HepG2 (cell line): ENCODE results near the gene NR2C1. TPM values are rescaled to one million over a fixed set of nuclear protein-coding genes. Genes with fewer than 3 reads are reported as not detected.

ENCODE experiments used
- AHR ChIP-seq: IDR thresholded peaks from 2 replicates; pipeline ENCODE4 v1.6.1; 2018; ENCODE audit warnings: missing genetic modification reagents, missing compliant biosample characterization
- ATAD3A ChIP-seq: sonication (generic); formaldehyde crosslinking; IDR thresholded peaks from 2 replicates; pipeline ENCODE4 v1.4.0; 2020; ENCODE audit warnings: missing genetic modification reagents
- HDAC1 ChIP-seq: sonication (generic); formaldehyde crosslinking; IDR thresholded peaks from 2 replicates; pipeline ENCODE4 v1.5.1; 2020; ENCODE audit warnings: mild to moderate bottlenecking, missing genetic modification reagents
- JARID2 ChIP-seq: sonication (generic); formaldehyde crosslinking; IDR thresholded peaks from 2 replicates; pipeline ENCODE4 v1.8.1; 2023; ENCODE audit warnings: missing genetic modification reagents, inconsistent platforms; ENCODE audit not compliant: insufficient replicate concordance
- MAX ChIP-seq: IDR thresholded peaks from 2 replicates; pipeline ENCODE4 v1.6.1; 2012; ENCODE audit warnings: inconsistent platforms
- NR2F1 ChIP-seq, 2 experiments: fragments of 450-650 bp in 1 of 2; formaldehyde crosslinking in 1 of 2; IDR thresholded peaks; 2 replicates each; pipeline versions ENCODE4 v1.5.0 to v1.6.1; 2016 to 2020; ENCODE audit warnings: mild to moderate bottlenecking in 1 of 2, missing compliant biosample characterization in 1 of 2, missing genetic modification reagents in 1 of 2, moderate library complexity in 1 of 2
- PHF21A ChIP-seq: sonication (generic); formaldehyde crosslinking; IDR thresholded peaks from 2 replicates; pipeline ENCODE4 v1.5.0; 2020; ENCODE audit warnings: mild to moderate bottlenecking, missing genetic modification reagents
- POLR2AphosphoS5 ChIP-seq: IDR thresholded peaks from 2 replicates; pipeline ENCODE4 v1.6.1; 2012; ENCODE audit warnings: low read depth, low read length
- POLR2G ChIP-seq: fragments of 200-400 bp; formaldehyde crosslinking; IDR thresholded peaks from 2 replicates; pipeline ENCODE4 v1.6.1; 2018; ENCODE audit warnings: mild to moderate bottlenecking, low read depth, low read length, moderate library complexity
- SMARCC2 ChIP-seq: fragments of 450-650 bp; IDR thresholded peaks from 2 replicates; pipeline ENCODE4 v1.6.1; 2017; ENCODE audit warnings: antibody characterized with exemption, mild to moderate bottlenecking
- SP2 ChIP-seq: sonication (generic); formaldehyde crosslinking; IDR thresholded peaks from 2 replicates; pipeline ENCODE4 v1.5.1; 2020; ENCODE audit warnings: mild to moderate bottlenecking, missing genetic modification reagents
- ZKSCAN8 ChIP-seq: IDR thresholded peaks from 2 replicates; pipeline ENCODE4 v1.6.1; 2016; ENCODE audit warnings: borderline replicate concordance, missing genetic modification reagents, missing compliant biosample characterization
- ZMYM3 ChIP-seq: sonication (generic); formaldehyde crosslinking; IDR thresholded peaks from 2 replicates; pipeline ENCODE4 v1.5.1; 2020; ENCODE audit warnings: mild to moderate bottlenecking, missing genetic modification reagents
- ZNF34 ChIP-seq: sonication (generic); formaldehyde crosslinking; IDR thresholded peaks from 2 replicates; pipeline ENCODE4 v1.4.0; 2020; ENCODE audit warnings: mild to moderate bottlenecking, missing genetic modification reagents, borderline replicate concordance
- ZNF383 ChIP-seq: sonication (generic); formaldehyde crosslinking; IDR thresholded peaks from 2 replicates; pipeline ENCODE4 v1.4.0; 2020; ENCODE audit warnings: missing genetic modification reagents, mild to moderate bottlenecking, borderline replicate concordance
- ZNF672 ChIP-seq: sonication (generic); formaldehyde crosslinking; IDR thresholded peaks from 2 replicates; pipeline ENCODE4 v1.8.1; 2022; ENCODE audit warnings: missing genetic modification reagents
- ZNF782 ChIP-seq: sonication (generic); formaldehyde crosslinking; IDR thresholded peaks from 2 replicates; pipeline ENCODE4 v1.4.0; 2020; ENCODE audit warnings: missing genetic modification reagents, mild to moderate bottlenecking, borderline replicate concordance
- polyA plus RNA-seq, 8 experiments: library from polyadenylated mRNA; depleted of rRNA in 3 of 8; stranded (reverse) in 7 of 8; unstranded in 1 of 8; fragments of >200 nt; fragmentation: Illumina TruSeq in 4 of 8; extraction: Trizol in 4 of 8; gene quantifications; 2 replicates each; pipeline versions ENCODE4 v1.2.1 to v1.2.3, GENCODE V29; 2011 to 2016; ENCODE audit warnings: low read depth in 4 of 8, missing spikeins in 1 of 8, mixed read lengths in 1 of 8; ENCODE audit not compliant: insufficient read depth in 1 of 8
- total RNA-seq, 5 experiments: library from RNA; depleted of rRNA; stranded (reverse); fragments of >200 nt; fragmentation: Illumina TruSeq; extraction: Trizol; gene quantifications; 2 replicates each; pipeline ENCODE4 v1.2.3, GENCODE V29; 2016; ENCODE audit warnings: low read depth in 1 of 5
- TF ChIP-seq, protein P1 (sequence below): sonication (generic); formaldehyde crosslinking; conservative IDR thresholded peaks from 2 replicates; pipeline ENCODE4 v1.5.0; 2020; ENCODE audit warnings: missing genetic modification reagents
- TF ChIP-seq, protein P2 (sequence below): sonication (generic); formaldehyde crosslinking; IDR thresholded peaks from 2 replicates; pipeline ENCODE4 v1.4.0; 2020; ENCODE audit warnings: missing genetic modification reagents, borderline replicate concordance
- TF ChIP-seq, protein P3 (sequence below): sonication (generic); formaldehyde crosslinking; IDR thresholded peaks from 2 replicates; pipeline ENCODE4 v1.8.0; 2022; ENCODE audit warnings: missing genetic modification reagents, mild to moderate bottlenecking, borderline replicate concordance
- TF ChIP-seq, protein P4 (sequence below): sonication (generic); formaldehyde crosslinking; IDR thresholded peaks from 2 replicates; pipeline ENCODE4 v1.8.0; 2022; ENCODE audit warnings: missing genetic modification reagents, mild to moderate bottlenecking, inconsistent platforms, borderline replicate concordance

NR2C1 gene
- total and polyA plus RNA-seq, 2 of the 13 experiments (the other 11 are each of a cell fraction or from before 2014, with no cell fraction given), result 38.0 to 70.8 TPM

- TF ChIP-seq, protein P1, sequence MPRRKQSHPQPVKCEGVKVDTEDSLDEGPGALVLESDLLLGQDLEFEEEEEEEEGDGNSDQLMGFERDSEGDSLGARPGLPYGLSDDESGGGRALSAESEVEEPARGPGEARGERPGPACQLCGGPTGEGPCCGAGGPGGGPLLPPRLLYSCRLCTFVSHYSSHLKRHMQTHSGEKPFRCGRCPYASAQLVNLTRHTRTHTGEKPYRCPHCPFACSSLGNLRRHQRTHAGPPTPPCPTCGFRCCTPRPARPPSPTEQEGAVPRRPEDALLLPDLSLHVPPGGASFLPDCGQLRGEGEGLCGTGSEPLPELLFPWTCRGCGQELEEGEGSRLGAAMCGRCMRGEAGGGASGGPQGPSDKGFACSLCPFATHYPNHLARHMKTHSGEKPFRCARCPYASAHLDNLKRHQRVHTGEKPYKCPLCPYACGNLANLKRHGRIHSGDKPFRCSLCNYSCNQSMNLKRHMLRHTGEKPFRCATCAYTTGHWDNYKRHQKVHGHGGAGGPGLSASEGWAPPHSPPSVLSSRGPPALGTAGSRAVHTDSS, result no peak
- TF ChIP-seq ZNF672 (CRISPR knock-in tag) (0 out of 2 replicates have a peak, but pooled peaks have one; percentile 67), ZMYM3 (no peak), ZNF383 (CRISPR knock-in tag) (no peak), ZNF782 (CRISPR knock-in tag) (peak; percentile 53; the same call in 1 of the 2 replicates), SMARCC2 (no peak), ZKSCAN8 (CRISPR knock-in tag) (no peak), AHR (CRISPR knock-in tag) (peak; percentile 20; the same call in 1 of the 2 replicates), HDAC1 (CRISPR knock-in tag) (peak; percentile 48; the same call in 1 of the 2 replicates), NR2F1 (CRISPR knock-in tag; IDR thresholded peaks at IDR 0.05) (peak; percentile 91 to 95), PHF21A (CRISPR knock-in tag) (peak; percentile 64), POLR2AphosphoS5 (peak; percentile 59), POLR2G (peak; percentile 61), JARID2 (CRISPR knock-in tag) (no peak), MAX (peak; percentile 51), SP2 (CRISPR knock-in tag) (no peak), ATAD3A (no peak), ZNF34 (CRISPR knock-in tag) (no peak; the same call in 1 of the 2 replicates)
- TF ChIP-seq, protein P2, sequence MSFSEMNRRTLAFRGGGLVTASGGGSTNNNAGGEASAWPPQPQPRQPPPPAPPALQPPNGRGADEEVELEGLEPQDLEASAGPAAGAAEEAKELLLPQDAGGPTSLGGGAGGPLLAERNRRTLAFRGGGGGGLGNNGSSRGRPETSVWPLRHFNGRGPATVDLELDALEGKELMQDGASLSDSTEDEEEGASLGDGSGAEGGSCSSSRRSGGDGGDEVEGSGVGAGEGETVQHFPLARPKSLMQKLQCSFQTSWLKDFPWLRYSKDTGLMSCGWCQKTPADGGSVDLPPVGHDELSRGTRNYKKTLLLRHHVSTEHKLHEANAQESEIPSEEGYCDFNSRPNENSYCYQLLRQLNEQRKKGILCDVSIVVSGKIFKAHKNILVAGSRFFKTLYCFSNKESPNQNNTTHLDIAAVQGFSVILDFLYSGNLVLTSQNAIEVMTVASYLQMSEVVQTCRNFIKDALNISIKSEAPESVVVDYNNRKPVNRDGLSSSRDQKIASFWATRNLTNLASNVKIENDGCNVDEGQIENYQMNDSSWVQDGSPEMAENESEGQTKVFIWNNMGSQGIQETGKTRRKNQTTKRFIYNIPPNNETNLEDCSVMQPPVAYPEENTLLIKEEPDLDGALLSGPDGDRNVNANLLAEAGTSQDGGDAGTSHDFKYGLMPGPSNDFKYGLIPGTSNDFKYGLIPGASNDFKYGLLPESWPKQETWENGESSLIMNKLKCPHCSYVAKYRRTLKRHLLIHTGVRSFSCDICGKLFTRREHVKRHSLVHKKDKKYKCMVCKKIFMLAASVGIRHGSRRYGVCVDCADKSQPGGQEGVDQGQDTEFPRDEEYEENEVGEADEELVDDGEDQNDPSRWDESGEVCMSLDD, result 0 out of 2 replicates have a peak, but pooled peaks have one; percentile 40
- TF ChIP-seq, protein P3, sequence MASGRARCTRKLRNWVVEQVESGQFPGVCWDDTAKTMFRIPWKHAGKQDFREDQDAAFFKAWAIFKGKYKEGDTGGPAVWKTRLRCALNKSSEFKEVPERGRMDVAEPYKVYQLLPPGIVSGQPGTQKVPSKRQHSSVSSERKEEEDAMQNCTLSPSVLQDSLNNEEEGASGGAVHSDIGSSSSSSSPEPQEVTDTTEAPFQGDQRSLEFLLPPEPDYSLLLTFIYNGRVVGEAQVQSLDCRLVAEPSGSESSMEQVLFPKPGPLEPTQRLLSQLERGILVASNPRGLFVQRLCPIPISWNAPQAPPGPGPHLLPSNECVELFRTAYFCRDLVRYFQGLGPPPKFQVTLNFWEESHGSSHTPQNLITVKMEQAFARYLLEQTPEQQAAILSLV (CRISPR knock-in tag), result peak; percentile 80; the same call in 1 of the 2 replicates
- TF ChIP-seq, protein P4, sequence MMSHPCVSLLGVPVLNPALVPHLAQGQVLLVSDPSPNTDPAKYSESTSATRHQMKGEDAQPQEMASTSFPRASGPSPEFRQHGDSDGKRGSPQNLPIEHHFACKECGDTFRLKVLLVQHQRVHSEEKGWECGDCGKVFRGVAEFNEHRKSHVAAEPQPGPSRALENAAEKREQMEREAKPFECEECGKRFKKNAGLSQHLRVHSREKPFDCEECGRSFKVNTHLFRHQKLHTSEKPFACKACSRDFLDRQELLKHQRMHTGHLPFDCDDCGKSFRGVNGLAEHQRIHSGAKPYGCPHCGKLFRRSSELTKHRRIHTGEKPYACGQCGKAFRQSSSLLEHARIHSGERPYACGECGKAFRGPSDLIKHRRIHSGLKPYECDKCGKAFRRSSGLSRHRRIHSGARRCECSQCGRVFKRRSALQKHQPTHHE, result peak; percentile 57; the same call in 1 of the 2 replicates
Observed at GRCh38 chr12:95072900-95073697, at the start of gene NR2C1 (continued).
